ENCODE measurements around the gene FAM50A.

DNA sequence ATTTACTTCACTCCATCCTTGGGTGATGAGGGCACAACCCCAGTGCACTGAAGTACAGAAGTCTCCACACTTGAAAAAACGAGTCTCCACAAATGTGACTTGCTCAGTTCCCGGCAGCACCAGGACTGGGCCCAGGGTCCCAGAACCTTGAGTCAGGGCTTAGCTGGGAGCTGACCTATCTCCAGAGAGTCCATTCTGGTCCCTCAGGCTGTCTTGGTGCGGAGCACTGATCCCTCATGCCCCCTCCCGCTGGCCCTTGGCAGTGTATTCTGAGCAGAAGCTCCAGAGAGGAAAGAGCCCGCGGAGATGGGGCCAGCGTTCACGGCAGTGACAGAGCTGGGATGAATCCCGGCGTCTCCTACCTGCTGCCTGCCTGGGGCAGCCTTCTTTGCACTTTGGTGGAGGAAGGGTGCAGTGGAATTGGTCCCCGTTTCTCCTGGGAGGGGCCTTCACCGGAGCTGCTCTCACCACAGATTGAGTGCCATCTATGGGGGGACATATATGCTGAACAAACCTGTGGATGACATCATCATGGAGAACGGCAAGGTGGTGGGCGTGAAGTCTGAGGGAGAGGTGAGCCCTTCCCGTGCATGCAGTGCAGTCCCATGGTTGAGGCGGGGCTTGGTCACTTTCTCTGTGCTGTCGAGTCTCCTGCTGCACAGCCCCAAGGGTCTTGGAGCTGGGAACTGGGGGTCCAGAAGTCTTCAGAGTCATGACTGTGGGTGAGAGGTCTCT is 3.2 kb upstream of the FAM50A start:
- TF ChIP-seq POLR2A (IDR thresholded peaks at IDR 0.05; ENCODE audit: low read length) (no peak), GATA1 (IDR thresholded peaks at IDR 0.05; ENCODE audit: low read depth, low read length) (no peak)
